Loucy (cell line): ENCODE results near the gene HADHB.
"Not testable (repeated sequence)": the region's sequence is repeated elsewhere in the genome, so short reads cannot be mapped to it uniquely, and the experiment has no call there.

Experiments
- H2AFZ ChIP-seq: fragments of 200-600 bp; sonication (generic); 2 replicates; pipeline ENCODE4 v1.6.0; 2016; ENCODE audit warnings: antibody characterized with exemption, mild to moderate bottlenecking, low read length, moderate library complexity
- H3F3A ChIP-seq: fragments of 200-600 bp; 2 replicates; pipeline ENCODE4 v1.6.0; 2016; ENCODE audit warnings: antibody characterized with exemption, low read depth, mild to moderate bottlenecking
- H3K27me3 ChIP-seq: fragments of 200-600 bp; sonication (generic); 2 replicates; pipeline ENCODE4 v1.6.1; 2014; ENCODE audit warnings: low read length, mild to moderate bottlenecking; ENCODE audit not compliant: insufficient read depth, poor library complexity, severe bottlenecking
- H3K36me3 ChIP-seq: fragments of 200-600 bp; sonication (generic); 2 replicates; pipeline ENCODE4 v1.6.1; 2016; ENCODE audit warnings: low read length; ENCODE audit not compliant: insufficient read depth
- H3K4me1 ChIP-seq: fragments of 200-600 bp; sonication (generic); 2 replicates; pipeline ENCODE4 v1.5.1; 2014; ENCODE audit warnings: low read length, mild to moderate bottlenecking; ENCODE audit not compliant: insufficient read depth, poor library complexity, severe bottlenecking
- H3K4me2 ChIP-seq: fragments of 200-600 bp; sonication (generic); 2 replicates; pipeline ENCODE4 v1.6.0; 2014; ENCODE audit warnings: antibody characterized with exemption, low read length, low read depth, mild to moderate bottlenecking; ENCODE audit not compliant: poor library complexity, severe bottlenecking
- H3K4me3 ChIP-seq: fragments of 200-600 bp; sonication (generic); 2 replicates; pipeline ENCODE4 v1.5.1; 2014; ENCODE audit warnings: low read length, mild to moderate bottlenecking, mixed read lengths; ENCODE audit not compliant: poor library complexity, severe bottlenecking
- H3K79me2 ChIP-seq: fragments of 200-600 bp; sonication (generic); 2 replicates; pipeline ENCODE4 v1.6.1; 2014; ENCODE audit warnings: low read length; ENCODE audit not compliant: insufficient read depth
- H3K9ac ChIP-seq: fragments of 200-600 bp; sonication (generic); 2 replicates; pipeline ENCODE4 v1.6.0; 2014; ENCODE audit warnings: mild to moderate bottlenecking, low read depth, low read length, moderate library complexity; ENCODE audit not compliant: poor library complexity, severe bottlenecking
- H3K9me2 ChIP-seq: fragments of 200-600 bp; sonication (generic); replicated peaks from 2 replicates; pipeline ENCODE4 v1.6.1; 2016; ENCODE audit warnings: low read depth, low read length, mixed read lengths
- H3K9me3 ChIP-seq: fragments of 200-600 bp; sonication (generic); 2 replicates; pipeline ENCODE4 v1.6.1; 2014; ENCODE audit warnings: mild to moderate bottlenecking, antibody characterized with exemption, low read length, low read depth; ENCODE audit not compliant: insufficient read depth
- H4K20me1 ChIP-seq: fragments of 200-600 bp; sonication (generic); 2 replicates; pipeline ENCODE4 v1.6.0; 2014; ENCODE audit warnings: antibody characterized with exemption, low read length, mild to moderate bottlenecking; ENCODE audit not compliant: insufficient read depth, poor library complexity, severe bottlenecking
- CTCF ChIP-seq: fragments of 200-600 bp; sonication (generic); conservative IDR thresholded peaks from 2 replicates; pipeline ENCODE4 v1.5.1; 2014; ENCODE audit warnings: mild to moderate bottlenecking, antibody characterized with exemption, low read length
- EZH2phosphoT487 ChIP-seq: fragments of 200-600 bp; IDR thresholded peaks from 2 replicates; pipeline ENCODE4 v1.6.1; 2018; ENCODE audit warnings: antibody characterized with exemption, mild to moderate bottlenecking, moderate library complexity, borderline replicate concordance

The HADHB gene

GRCh38 chr2:26302846-26303245 lies 58.1 kb downstream of the HADHB start:
- no peak overlapping the region for H2AFZ ChIP-seq
- TF ChIP-seq CTCF: no peak
- TF ChIP-seq EZH2phosphoT487: no peak

GRCh38 chr2:26305094-26305493 lies 60.4 kb downstream of the HADHB start:
- H2AFZ ChIP-seq, H3K4me1 ChIP-seq, H3K27me3 ChIP-seq, H3K4me2 ChIP-seq, H3K79me2 ChIP-seq, H3K4me3 ChIP-seq, H3K36me3 ChIP-seq, H3F3A ChIP-seq, H3K9me3 ChIP-seq, H3K9ac ChIP-seq, H4K20me1 ChIP-seq, H3K9me2 ChIP-seq: not testable (repeated sequence)

More at GRCh38 chr2:26302846-26303245, 58.1 kb downstream of the HADHB start:
- no peak overlapping the region for H3K4me3 ChIP-seq
- no peaks in the 10 kb centered on the region for H3K9me3 ChIP-seq
- H3K27me3 ChIP-seq: no peaks in the 10 kb centered on the region
- H4K20me1 ChIP-seq: no peaks in the 10 kb centered on the region
- no peak overlapping the region for H3K4me2 ChIP-seq
- no peaks in the 10 kb centered on the region for H3F3A ChIP-seq
- no peaks in the 10 kb centered on the region for H3K9me2 ChIP-seq
- H3K9ac ChIP-seq: no peak overlapping the region
- no peaks in the 10 kb centered on the region for H3K79me2 ChIP-seq
- no peaks in the 10 kb centered on the region for H3K36me3 ChIP-seq
- peaks cover 18% of the 10 kb centered on the region for H3K4me1 ChIP-seq

- TF ChIP-seq CTCF (no peak), EZH2phosphoT487 (no peak)
- Histone ChIP-seq H3K27me3 (no peaks in the 10 kb centered on the region), H3K9me2 (no peaks in the 10 kb centered on the region), H3K9me3 (no peaks in the 10 kb centered on the region), H3K4me3 (no peak overlapping the region), H3K79me2 (no peaks in the 10 kb centered on the region), H3K4me2 (no peak overlapping the region), H3K4me1 (peaks cover 3% of the 10 kb centered on the region), H3F3A (no peaks in the 10 kb centered on the region), H4K20me1 (no peaks in the 10 kb centered on the region), H2AFZ (no peak overlapping the region), H3K9ac (no peak overlapping the region), H3K36me3 (no peaks in the 10 kb centered on the region)
Observed at GRCh38 chr2:26305540-26305939, 60.8 kb downstream of the HADHB start.

- Histone ChIP-seq H3K9ac (no peak overlapping the region), H3K4me2 (no peak overlapping the region), H3K4me3 (no peak overlapping the region), H4K20me1 (no peaks in the 10 kb centered on the region), H3K4me1 (no peaks in the 10 kb centered on the region), H3K9me2 (no peaks in the 10 kb centered on the region), H3K79me2 (no peaks in the 10 kb centered on the region), H3F3A (no peaks in the 10 kb centered on the region), H3K9me3 (no peaks in the 10 kb centered on the region), H3K36me3 (no peaks in the 10 kb centered on the region), H2AFZ (no peak overlapping the region), H3K27me3 (no peaks in the 10 kb centered on the region)
- TF ChIP-seq EZH2phosphoT487: no peak
- no peak for TF ChIP-seq CTCF
Observed at GRCh38 chr2:26309921-26310320, 65.2 kb downstream of the HADHB start.
